K562 (cell line): ENCODE results near the gene CDHR1. TPM values are rescaled to one million over a fixed set of nuclear protein-coding genes. Genes with fewer than 3 reads are reported as not detected.

Experiments used
- ATAC-seq: fragments of 200-7000 bp; cut with Tn5 transposase; 3 replicates; pipeline ENCODE4 v1.9.1; 2020; ENCODE audit warnings: moderate library complexity
- BruUV-seq: library from RNA; stranded (reverse); fragments of 400-500 nt; replicated peaks from 2 replicates; lab custom pipeline; 2021; lab: Mats Ljungman, UMichigan
- CTCF ChIA-PET: fragments of 300-600 bp; formaldehyde crosslinking; extraction: SDS; loops from one replicate; lab custom pipeline; 2021; ENCODE audit warnings: low intra/inter-chr PET ratio; lab: Yijun Ruan, JAX
- POLR2A ChIA-PET: fragments of 300-600, 350-650 bp; sonication (Branson Sonifier 250); formaldehyde crosslinking; extraction: SDS; loops from one replicate; lab custom pipeline; 2021; ENCODE audit warnings: antibody characterized with exemption, inconsistent platforms; lab: Yijun Ruan, JAX
- DNase-seq, 4 experiments: peaks; one replicate each; pipeline versions ENCODE4 v3.0.0 to v3.0.0-alpha.2; 2011 to 2018; ENCODE audit warnings: low spot score in 3 of 4, mixed read lengths in 3 of 4; ENCODE audit errors: extremely low read depth in 1 of 4
- FAIRE-seq: peaks from 2 replicates; lab custom pipeline; 2011; peaks lifted over from hg19 to GRCh38; lab: Jason Lieb, UNC
- H2AFZ ChIP-seq: 2 replicates; pipeline ENCODE4 v1.6.0; 2011; ENCODE audit warnings: low read depth, low read length, control low read depth, inconsistent platforms
- H3K27ac ChIP-seq: fragments of 200-600 bp; 3 replicates; pipeline ENCODE4 v1.8.0; 2011; ENCODE audit warnings: low read depth, mild to moderate bottlenecking, control low read depth, inconsistent platforms, low read length, moderate library complexity, mixed read lengths; ENCODE audit errors: extremely low read depth
- H3K27me3 ChIP-seq, 2 experiments: fragments of 300-600 bp in 1 of 2; 2 replicates in 1 of 2; 3 replicates in 1 of 2; pipeline versions ENCODE4 v1.6.0 to v1.8.0; 2011; ENCODE audit warnings: inconsistent platforms in 2 of 2, low read length in 2 of 2, mild to moderate bottlenecking in 1 of 2, mixed read lengths in 1 of 2, moderate library complexity in 1 of 2; ENCODE audit not compliant: control insufficient read depth in 2 of 2, insufficient read depth in 2 of 2
- H3K36me3 ChIP-seq: fragments of 300-600 bp; 3 replicates; pipeline ENCODE4 v1.8.0; 2011; ENCODE audit warnings: mild to moderate bottlenecking, low read length, inconsistent platforms; ENCODE audit not compliant: control insufficient read depth, insufficient read depth
- H3K4me1 ChIP-seq, 2 experiments: fragments of 200-600 bp in 1 of 2; replicated peaks in 1 of 2; 2 replicates in 1 of 2; 3 replicates in 1 of 2; pipeline versions ENCODE4 v1.5.1 to v1.8.0; 2011; ENCODE audit warnings: inconsistent platforms in 2 of 2, low read length in 2 of 2, mild to moderate bottlenecking in 1 of 2, mixed read lengths in 1 of 2, moderate library complexity in 1 of 2; ENCODE audit not compliant: control insufficient read depth in 2 of 2, insufficient read depth in 2 of 2
- H3K4me2 ChIP-seq: 2 replicates; pipeline ENCODE4 v1.6.1; 2011; ENCODE audit warnings: low read length, control low read depth, inconsistent platforms, mixed read lengths; ENCODE audit not compliant: insufficient read depth
- H3K4me3 ChIP-seq: fragments of 200-600 bp; sonication (generic), shearing (Covaris generic); 2 replicates; pipeline ENCODE4 v1.5.1; 2016; ENCODE audit warnings: control low read depth, inconsistent platforms
- H3K79me2 ChIP-seq: fragments of 200-600 bp; 3 replicates; pipeline ENCODE4 v1.8.0; 2011; ENCODE audit warnings: low read length, inconsistent platforms; ENCODE audit not compliant: control insufficient read depth, insufficient read depth
- H3K9ac ChIP-seq, 2 experiments: 2 replicates each; pipeline versions ENCODE4 v1.6.0 to v1.6.1; 2011; ENCODE audit warnings: low read depth in 2 of 2, low read length in 2 of 2, control low read depth in 1 of 2, inconsistent platforms in 1 of 2, mild to moderate bottlenecking in 1 of 2, mixed read lengths in 1 of 2; ENCODE audit not compliant: insufficient read depth in 1 of 2
- H3K9me1 ChIP-seq: one replicate; pipeline ENCODE4 v1.6.0; 2011; ENCODE audit warnings: inconsistent platforms, mild to moderate bottlenecking, low read length, moderate library complexity; ENCODE audit not compliant: control insufficient read depth, insufficient read depth
- H3K9me3 ChIP-seq: replicated peaks from 2 replicates; pipeline ENCODE4 v1.5.1; 2011; ENCODE audit warnings: low read depth, low read length, inconsistent platforms; ENCODE audit not compliant: control insufficient read depth, insufficient read depth
- H4K20me1 ChIP-seq: replicated peaks from 2 replicates; pipeline ENCODE4 v1.6.1; 2011; ENCODE audit warnings: low read length, inconsistent platforms, mixed read lengths; ENCODE audit not compliant: control insufficient read depth, insufficient read depth
- ATF2 ChIP-seq: sonication (generic); formaldehyde crosslinking; IDR thresholded peaks from 2 replicates; pipeline ENCODE4 v1.8.1; 2022; ENCODE audit warnings: missing genetic modification reagents
- CCNT2 ChIP-seq: IDR thresholded peaks from 2 replicates; pipeline ENCODE4 v1.6.1; 2011; ENCODE audit warnings: borderline replicate concordance, low read depth, mild to moderate bottlenecking, moderate library complexity, mixed read lengths, low read length; ENCODE audit not compliant: insufficient read length; ENCODE audit errors: extremely low read depth
- CHCHD3 ChIP-seq: fragments of 250-450 bp; sonication (Bioruptor Pico); IDR thresholded peaks from 2 replicates; pipeline ENCODE4 v2.1.2; 2022; ENCODE audit warnings: mild to moderate bottlenecking
- CREB1 ChIP-seq, 2 experiments: sonication (generic) in 1 of 2; formaldehyde crosslinking in 1 of 2; IDR thresholded peaks; 2 replicates each; pipeline versions ENCODE4 v1.6.1 to v1.8.0; 2012 to 2022; ENCODE audit warnings: inconsistent platforms in 1 of 2, mild to moderate bottlenecking in 1 of 2, missing genetic modification reagents in 1 of 2, moderate library complexity in 1 of 2
- CREB3L1 ChIP-seq: fragments of 450-650 bp; IDR thresholded peaks from 2 replicates; pipeline ENCODE4 v1.6.1; 2014; ENCODE audit warnings: low read depth, mild to moderate bottlenecking, moderate library complexity, borderline replicate concordance
- GABPB2 ChIP-seq: fragments of 250-450 bp; sonication (Bioruptor Pico); conservative IDR thresholded peaks from 2 replicates; pipeline ENCODE4 v1.5.1; 2021; ENCODE audit warnings: mild to moderate bottlenecking
- HDAC1 ChIP-seq, 2 experiments: fragments of 450-650 bp; IDR thresholded peaks; 2 replicates each; pipeline ENCODE4 v1.6.1; 2016 to 2017; ENCODE audit warnings: inconsistent platforms in 1 of 2, mild to moderate bottlenecking in 1 of 2, moderate library complexity in 1 of 2
- STAT5A ChIP-seq: IDR thresholded peaks from 2 replicates; pipeline ENCODE4 v1.6.1; 2012; ENCODE audit warnings: low read length, inconsistent platforms, borderline replicate concordance
- ZKSCAN1 ChIP-seq: fragments of 150-350 bp; IDR thresholded peaks from 2 replicates; pipeline ENCODE4 v1.6.1; 2016; ENCODE audit warnings: low read depth, low read length
- ZNF444 ChIP-seq: fragments of 250-450 bp; sonication (Bioruptor Pico); IDR thresholded peaks from 2 replicates; pipeline ENCODE4 v1.4.0; 2020; ENCODE audit warnings: mild to moderate bottlenecking, moderate library complexity
- ZNF583 ChIP-seq: fragments of 250-450 bp; sonication (Bioruptor Pico); IDR thresholded peaks from 2 replicates; pipeline ENCODE4 v1.4.0; 2020
- WGBS: fragments of 100-300 bp; shearing (Covaris generic); methylation state at CpG from one replicate; pipeline ENCODE4 v1.1.6; 2016; ENCODE audit warnings: low coverage, mixed read lengths; ENCODE audit not compliant: insufficient coverage; ENCODE audit errors: missing lambda C conversion rate; 5-methylcytosine and 5-hydroxymethylcytosine counted together
- in situ Hi-C: fragments of 300-500 bp; cut with MboI; formaldehyde crosslinking; loops from 4 replicates; pipeline ENCODE4 v1.15.0; 2018; ENCODE audit warnings: inconsistent platforms, mixed read lengths
- intact Hi-C: fragments of 100-400 bp; cut with micrococcal nuclease; formaldehyde crosslinking; loops from 2 replicates; pipeline ENCODE4 v1.14.2; 2022
- polyA plus RNA-seq, 8 experiments: library from polyadenylated mRNA; depleted of rRNA in 4 of 8; stranded (reverse) in 5 of 8; unstranded in 3 of 8; fragments of >200 nt; fragmentation: Nextera tagmentation in 2 of 8; fragmentation: Illumina TruSeq in 1 of 8; extraction: Ambion mirVana in 2 of 8; extraction: Trizol in 1 of 8; gene quantifications; 2 replicates each; pipeline versions ENCODE4 v1.2.1 to v1.2.3, GENCODE V29; 2011 to 2014; ENCODE audit warnings: inconsistent platforms in 1 of 8, missing spikeins in 1 of 8
- total RNA-seq, 7 experiments: library from RNA; depleted of rRNA in 6 of 7; stranded (reverse); fragments of >200 nt in 6 of 7; fragmentation: Illumina TruSeq in 2 of 7; extraction: Trizol in 2 of 7; gene quantifications; 2 replicates each; pipeline versions ENCODE4 v1.2.1 to v1.2.3, GENCODE V29; 2011 to 2021; ENCODE audit warnings: low replicate concordance in 1 of 7
- TF ChIP-seq, protein P1 (sequence below): sonication (generic); formaldehyde crosslinking; IDR thresholded peaks from 2 replicates; pipeline ENCODE4 v1.9.0; 2022; ENCODE audit warnings: mild to moderate bottlenecking, missing genetic modification reagents

The CDHR1 gene
- total and polyA plus RNA-seq, 9 of the 15 experiments (the other 6 are each of a cell fraction or from before 2014, with no cell fraction given): 0.03 to 0.99 (median 0.20) TPM

- Histone ChIP-seq H3K9me1 (no peaks in the 10 kb centered on the region), H3K9ac (peak overlapping the region in 1 of 2 experiments; percentile 18; a peak in 1 of 4 replicates), H3K4me1 (peaks cover 0 to 6% of the 10 kb centered on the region in 2 experiments; a peak in 2 of 5 replicates), H3K27ac (no peak overlapping the region), H3K36me3 (no peaks in the 10 kb centered on the region), H3K4me2 (no peak overlapping the region), H3K4me3 (no peak overlapping the region), H4K20me1 (peaks cover 6% of the 10 kb centered on the region; the same call in 1 of the 2 replicates), H3K79me2 (no peaks in the 10 kb centered on the region), H3K9me3 (no peaks in the 10 kb centered on the region), H2AFZ (no peak overlapping the region), H3K27me3 (peaks cover 2 to 23% of the 10 kb centered on the region in 2 experiments; a peak in 4 of 5 replicates)
- POLR2A ChIA-PET: interaction anchor here (0.5 kb wide), 1 partner anchor 587 kb away, joined by 3 read pairs; no protein-coding TSS in a partner anchor
- no peak for FAIRE-seq
- BruUV-seq: no TSS peak
- ATAC-seq: no peak
- no peak for DNase-seq
- 0% methylated on average over 9 of the region's 9 CpGs for WGBS
- intact Hi-C loops: no loop called here
- CTCF ChIA-PET: no interaction called here
- in situ Hi-C loops: no loop called here
- TF ChIP-seq STAT5A (no peak), GABPB2 (CRISPR knock-in tag) (no peak), CHCHD3 (no peak)
Observed at GRCh38 chr10:84216834-84217233, 22.5 kb downstream of the CDHR1 start.

DNA sequence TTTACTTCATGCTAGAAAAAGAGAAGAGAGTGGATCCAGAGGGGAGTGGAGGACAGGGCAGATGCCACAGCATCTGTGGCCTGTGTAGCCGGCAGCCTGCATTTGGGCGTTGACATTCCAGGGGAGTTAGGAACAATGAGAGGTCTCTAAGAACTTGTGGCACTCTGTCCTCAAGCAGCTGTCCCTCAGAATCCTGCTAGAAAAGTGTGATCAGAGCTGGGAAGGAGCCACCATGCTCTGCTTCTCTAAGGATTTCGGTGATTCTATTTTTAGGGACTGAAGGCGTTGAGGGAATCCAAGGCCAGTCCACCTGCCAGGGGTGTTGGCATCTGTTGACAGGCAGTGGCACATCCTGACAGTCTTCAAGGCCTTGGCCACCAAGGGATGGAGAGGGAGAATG, 23.4 kb downstream of the CDHR1 start:
- CTCF ChIA-PET: no interaction called here
- H3K27me3 ChIP-seq: peaks cover 2 to 27% of the 10 kb centered on the region in 2 experiments; a peak in 4 of 5 replicates
- TF ChIP-seq CREB3L1 (no peak), ZNF444 (CRISPR knock-in tag) (no peak), ATF2 (no peak), CREB1 (IDR thresholded peaks at IDR 0.05) (no peak), CREB1 (CRISPR knock-in tag; IDR thresholded peaks at IDR 0.05) (no peak), HDAC1 (IDR thresholded peaks at IDR 0.05) (no peak), ZNF583 (CRISPR knock-in tag) (no peak), CCNT2 (no peak), ZKSCAN1 (no peak)
- TF ChIP-seq, protein P1, sequence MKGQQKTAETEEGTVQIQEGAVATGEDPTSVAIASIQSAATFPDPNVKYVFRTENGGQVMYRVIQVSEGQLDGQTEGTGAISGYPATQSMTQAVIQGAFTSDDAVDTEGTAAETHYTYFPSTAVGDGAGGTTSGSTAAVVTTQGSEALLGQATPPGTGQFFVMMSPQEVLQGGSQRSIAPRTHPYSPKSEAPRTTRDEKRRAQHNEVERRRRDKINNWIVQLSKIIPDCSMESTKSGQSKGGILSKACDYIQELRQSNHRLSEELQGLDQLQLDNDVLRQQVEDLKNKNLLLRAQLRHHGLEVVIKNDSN (CRISPR knock-in tag): no peak

More for the DNA sequence above, 23.4 kb downstream of the CDHR1 start:
- no peaks in the 10 kb centered on the region for H3K9me3 ChIP-seq
- no peak overlapping the region for H2AFZ ChIP-seq
- POLR2A ChIA-PET: no interaction called here
- no peak overlapping the region for H3K9ac ChIP-seq
- FAIRE-seq: no peak
- H4K20me1 ChIP-seq: peaks cover 6% of the 10 kb centered on the region; the same call in 1 of the 2 replicates
- intact Hi-C loops (no loop called here), in situ Hi-C loops (no loop called here)
- H3K9me1 ChIP-seq: no peaks in the 10 kb centered on the region
- no peak for DNase-seq
- H3K27ac ChIP-seq: no peak overlapping the region
- WGBS: 3% methylated on average over 4 of the region's 4 CpGs
- H3K4me3 ChIP-seq: no peak overlapping the region
- no peak for ATAC-seq
- H3K4me1 ChIP-seq: peaks cover 0 to 6% of the 10 kb centered on the region in 2 experiments; a peak in 2 of 5 replicates
- BruUV-seq: no TSS peak
- no peak overlapping the region for H3K4me2 ChIP-seq
- no peaks in the 10 kb centered on the region for H3K79me2 ChIP-seq
- H3K36me3 ChIP-seq: no peaks in the 10 kb centered on the region
